Measurements from ENCODE around the gene COPG2.

DNA sequence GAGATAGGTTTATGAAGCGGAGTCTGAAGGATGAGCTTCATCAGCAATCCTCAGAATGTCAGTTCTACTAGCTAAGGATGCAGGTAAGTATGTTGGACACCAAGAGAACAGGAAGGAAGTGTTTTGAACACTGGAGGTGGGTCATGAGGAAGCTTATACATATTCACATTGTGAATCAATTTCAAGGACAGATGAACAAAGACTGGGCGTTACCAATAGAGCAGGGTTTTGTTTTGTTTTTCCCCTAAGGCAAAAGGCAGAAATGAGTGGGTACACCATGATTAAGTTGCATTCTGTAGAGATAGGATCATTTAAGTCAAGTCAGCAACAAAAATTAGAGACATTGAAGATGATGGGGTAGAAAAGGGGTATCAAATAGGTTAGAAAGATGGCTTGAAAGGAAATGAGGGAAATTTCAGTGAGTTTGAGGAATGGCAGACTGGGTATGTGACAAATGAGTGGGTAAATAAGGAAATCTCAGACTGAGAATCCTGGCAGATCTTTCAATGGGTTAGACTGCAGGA is 125.0 kb downstream of the COPG2 start:
- TF ChIP-seq, protein P1, sequence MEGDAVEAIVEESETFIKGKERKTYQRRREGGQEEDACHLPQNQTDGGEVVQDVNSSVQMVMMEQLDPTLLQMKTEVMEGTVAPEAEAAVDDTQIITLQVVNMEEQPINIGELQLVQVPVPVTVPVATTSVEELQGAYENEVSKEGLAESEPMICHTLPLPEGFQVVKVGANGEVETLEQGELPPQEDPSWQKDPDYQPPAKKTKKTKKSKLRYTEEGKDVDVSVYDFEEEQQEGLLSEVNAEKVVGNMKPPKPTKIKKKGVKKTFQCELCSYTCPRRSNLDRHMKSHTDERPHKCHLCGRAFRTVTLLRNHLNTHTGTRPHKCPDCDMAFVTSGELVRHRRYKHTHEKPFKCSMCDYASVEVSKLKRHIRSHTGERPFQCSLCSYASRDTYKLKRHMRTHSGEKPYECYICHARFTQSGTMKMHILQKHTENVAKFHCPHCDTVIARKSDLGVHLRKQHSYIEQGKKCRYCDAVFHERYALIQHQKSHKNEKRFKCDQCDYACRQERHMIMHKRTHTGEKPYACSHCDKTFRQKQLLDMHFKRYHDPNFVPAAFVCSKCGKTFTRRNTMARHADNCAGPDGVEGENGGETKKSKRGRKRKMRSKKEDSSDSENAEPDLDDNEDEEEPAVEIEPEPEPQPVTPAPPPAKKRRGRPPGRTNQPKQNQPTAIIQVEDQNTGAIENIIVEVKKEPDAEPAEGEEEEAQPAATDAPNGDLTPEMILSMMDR (IDR thresholded peaks at IDR 0.05): no peak
- TF ChIP-seq, protein P2, sequence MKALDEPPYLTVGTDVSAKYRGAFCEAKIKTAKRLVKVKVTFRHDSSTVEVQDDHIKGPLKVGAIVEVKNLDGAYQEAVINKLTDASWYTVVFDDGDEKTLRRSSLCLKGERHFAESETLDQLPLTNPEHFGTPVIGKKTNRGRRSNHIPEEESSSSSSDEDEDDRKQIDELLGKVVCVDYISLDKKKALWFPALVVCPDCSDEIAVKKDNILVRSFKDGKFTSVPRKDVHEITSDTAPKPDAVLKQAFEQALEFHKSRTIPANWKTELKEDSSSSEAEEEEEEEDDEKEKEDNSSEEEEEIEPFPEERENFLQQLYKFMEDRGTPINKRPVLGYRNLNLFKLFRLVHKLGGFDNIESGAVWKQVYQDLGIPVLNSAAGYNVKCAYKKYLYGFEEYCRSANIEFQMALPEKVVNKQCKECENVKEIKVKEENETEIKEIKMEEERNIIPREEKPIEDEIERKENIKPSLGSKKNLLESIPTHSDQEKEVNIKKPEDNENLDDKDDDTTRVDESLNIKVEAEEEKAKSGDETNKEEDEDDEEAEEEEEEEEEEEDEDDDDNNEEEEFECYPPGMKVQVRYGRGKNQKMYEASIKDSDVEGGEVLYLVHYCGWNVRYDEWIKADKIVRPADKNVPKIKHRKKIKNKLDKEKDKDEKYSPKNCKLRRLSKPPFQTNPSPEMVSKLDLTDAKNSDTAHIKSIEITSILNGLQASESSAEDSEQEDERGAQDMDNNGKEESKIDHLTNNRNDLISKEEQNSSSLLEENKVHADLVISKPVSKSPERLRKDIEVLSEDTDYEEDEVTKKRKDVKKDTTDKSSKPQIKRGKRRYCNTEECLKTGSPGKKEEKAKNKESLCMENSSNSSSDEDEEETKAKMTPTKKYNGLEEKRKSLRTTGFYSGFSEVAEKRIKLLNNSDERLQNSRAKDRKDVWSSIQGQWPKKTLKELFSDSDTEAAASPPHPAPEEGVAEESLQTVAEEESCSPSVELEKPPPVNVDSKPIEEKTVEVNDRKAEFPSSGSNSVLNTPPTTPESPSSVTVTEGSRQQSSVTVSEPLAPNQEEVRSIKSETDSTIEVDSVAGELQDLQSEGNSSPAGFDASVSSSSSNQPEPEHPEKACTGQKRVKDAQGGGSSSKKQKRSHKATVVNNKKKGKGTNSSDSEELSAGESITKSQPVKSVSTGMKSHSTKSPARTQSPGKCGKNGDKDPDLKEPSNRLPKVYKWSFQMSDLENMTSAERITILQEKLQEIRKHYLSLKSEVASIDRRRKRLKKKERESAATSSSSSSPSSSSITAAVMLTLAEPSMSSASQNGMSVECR (CRISPR knock-in tag; IDR thresholded peaks at IDR 0.05; ENCODE audit: borderline replicate concordance): no peak
- TF ChIP-seq PRRX2 (CRISPR knock-in tag; IDR thresholded peaks at IDR 0.05): no peak
- TF ChIP-seq, protein P3, sequence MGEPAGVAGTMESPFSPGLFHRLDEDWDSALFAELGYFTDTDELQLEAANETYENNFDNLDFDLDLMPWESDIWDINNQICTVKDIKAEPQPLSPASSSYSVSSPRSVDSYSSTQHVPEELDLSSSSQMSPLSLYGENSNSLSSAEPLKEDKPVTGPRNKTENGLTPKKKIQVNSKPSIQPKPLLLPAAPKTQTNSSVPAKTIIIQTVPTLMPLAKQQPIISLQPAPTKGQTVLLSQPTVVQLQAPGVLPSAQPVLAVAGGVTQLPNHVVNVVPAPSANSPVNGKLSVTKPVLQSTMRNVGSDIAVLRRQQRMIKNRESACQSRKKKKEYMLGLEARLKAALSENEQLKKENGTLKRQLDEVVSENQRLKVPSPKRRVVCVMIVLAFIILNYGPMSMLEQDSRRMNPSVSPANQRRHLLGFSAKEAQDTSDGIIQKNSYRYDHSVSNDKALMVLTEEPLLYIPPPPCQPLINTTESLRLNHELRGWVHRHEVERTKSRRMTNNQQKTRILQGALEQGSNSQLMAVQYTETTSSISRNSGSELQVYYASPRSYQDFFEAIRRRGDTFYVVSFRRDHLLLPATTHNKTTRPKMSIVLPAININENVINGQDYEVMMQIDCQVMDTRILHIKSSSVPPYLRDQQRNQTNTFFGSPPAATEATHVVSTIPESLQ (CRISPR knock-in tag; IDR thresholded peaks at IDR 0.05): no peak
- TF ChIP-seq, protein P4, sequence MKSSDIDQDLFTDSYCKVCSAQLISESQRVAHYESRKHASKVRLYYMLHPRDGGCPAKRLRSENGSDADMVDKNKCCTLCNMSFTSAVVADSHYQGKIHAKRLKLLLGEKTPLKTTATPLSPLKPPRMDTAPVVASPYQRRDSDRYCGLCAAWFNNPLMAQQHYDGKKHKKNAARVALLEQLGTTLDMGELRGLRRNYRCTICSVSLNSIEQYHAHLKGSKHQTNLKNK (CRISPR knock-in tag; IDR thresholded peaks at IDR 0.05): no peak
- TF ChIP-seq ZNF317 (CRISPR knock-in tag; IDR thresholded peaks at IDR 0.05; ENCODE audit: borderline replicate concordance, low read depth): no peak
- TF ChIP-seq TEAD1 (CRISPR knock-in tag; IDR thresholded peaks at IDR 0.05): no peak
- TF ChIP-seq, protein P5, sequence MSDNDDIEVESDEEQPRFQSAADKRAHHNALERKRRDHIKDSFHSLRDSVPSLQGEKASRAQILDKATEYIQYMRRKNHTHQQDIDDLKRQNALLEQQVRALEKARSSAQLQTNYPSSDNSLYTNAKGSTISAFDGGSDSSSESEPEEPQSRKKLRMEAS (CRISPR knock-in tag; IDR thresholded peaks at IDR 0.05): no peak
